Endothelial cell of hepatic sinusoid (primary cell): ENCODE results near the gene STK32C.

ENCODE experiments used
- in situ Hi-C: cut with HindIII; loops from 2 replicates; pipeline ENCODE4 v1.10.0; 2017; ENCODE audit warnings: low sequenced_read_pairs

STK32C gene

GRCh38 chr10:132252412-132252811 is 55.3 kb downstream of the STK32C start:
- in situ Hi-C loops: no loop called here

GRCh38 chr10:132251928-132252327 is 55.8 kb downstream of the STK32C start:
- in situ Hi-C loops: no loop called here

- in situ Hi-C loops: no loop called here
Observed at GRCh38 chr10:132250481-132251475, 57.0 kb downstream of the STK32C start.

- in situ Hi-C loops: no loop called here
Observed at GRCh38 chr10:132249824-132250375, 57.9 kb downstream of the STK32C start.

- in situ Hi-C loops: no loop called here
Observed at GRCh38 chr10:132249226-132249724, 58.5 kb downstream of the STK32C start.

- in situ Hi-C loops: no loop called here
Observed at GRCh38 chr10:132248455-132249225, 59.1 kb downstream of the STK32C start.

GRCh38 chr10:132247943-132248342 is 59.8 kb downstream of the STK32C start:
- in situ Hi-C loops: no loop called here

- in situ Hi-C loops: no loop called here
Observed at GRCh38 chr10:132246296-132246695, 61.5 kb downstream of the STK32C start.

- in situ Hi-C loops: no loop called here
Observed at GRCh38 chr10:132245056-132245455, 62.7 kb downstream of the STK32C start.

- in situ Hi-C loops: no loop called here
Observed at GRCh38 chr10:132243626-132244025, 64.1 kb downstream of the STK32C start.

GRCh38 chr10:132243141-132243540 is 64.6 kb downstream of the STK32C start:
- in situ Hi-C loops: no loop called here

- in situ Hi-C loops: no loop called here
Observed at GRCh38 chr10:132242103-132242840, 65.5 kb downstream of the STK32C start.

GRCh38 chr10:132241496-132241895 is 66.3 kb downstream of the STK32C start:
- in situ Hi-C loops: no loop called here

GRCh38 chr10:132241086-132241485 is 66.7 kb downstream of the STK32C start:
- in situ Hi-C loops: no loop called here

- in situ Hi-C loops: no loop called here
Observed at GRCh38 chr10:132240581-132240980, 67.2 kb downstream of the STK32C start.

- in situ Hi-C loops: no loop called here
Observed at GRCh38 chr10:132240156-132240555, 67.6 kb downstream of the STK32C start.

GRCh38 chr10:132239126-132240031 is 68.4 kb downstream of the STK32C start:
- in situ Hi-C loops: loop anchor here (10.0 kb wide), 3 partner anchors 45 to 415 kb away; no protein-coding TSS in a partner anchor

- in situ Hi-C loops: loop anchor here (10.0 kb wide), 3 partner anchors 46 to 416 kb away; no protein-coding TSS in a partner anchor
Observed at GRCh38 chr10:132238371-132239125, 69.2 kb downstream of the STK32C start.
